Tibial nerve (tissue), 4 donors: Measurements from ENCODE around the gene ATP6V1E1. TPM values are rescaled to one million over a fixed set of nuclear protein-coding genes. Genes with fewer than 3 reads are reported as not detected.
"Not testable (repeated sequence)": the region's sequence is repeated elsewhere in the genome, so short reads cannot be mapped to it uniquely, and the experiment has no call there.

Experiments
- DNase-seq, 2 donors: peaks; one replicate each; pipeline ENCODE4 v3.0.0-alpha.2; 2019; ENCODE audit warnings: low spot score in 2 of 2
- H3K27ac ChIP-seq, 4 donors: fragments of 200-600 bp; sonication (generic) in 3 of 4; one replicate each; pipeline ENCODE4 v1.5.1; 2017 to 2019; ENCODE audit warnings: mild to moderate bottlenecking in 1 of 4
- H3K27me3 ChIP-seq, 2 donors: fragments of 200-600 bp; sonication (generic) in 1 of 2; one replicate each; pipeline versions ENCODE4 v1.5.1 to v1.6.0; 2017 to 2019
- H3K36me3 ChIP-seq, 3 donors: fragments of 200-600 bp; sonication (generic); one replicate each; pipeline ENCODE4 v1.5.1; 2018 to 2019
- H3K4me1 ChIP-seq, 4 donors: fragments of 200-600 bp; sonication (generic) in 3 of 4; one replicate each; pipeline ENCODE4 v1.5.1; 2017 to 2019
- H3K4me3 ChIP-seq, 4 donors: fragments of 200-600 bp; sonication (generic) in 3 of 4; one replicate each; pipeline ENCODE4 v1.5.1; 2017 to 2019; ENCODE audit warnings: mild to moderate bottlenecking in 1 of 4, moderate library complexity in 1 of 4
- H3K9me3 ChIP-seq, 4 donors: fragments of 200-600 bp; sonication (generic) in 3 of 4; one replicate each; pipeline ENCODE4 v1.5.1; 2017 to 2019
- CTCF ChIP-seq, 5 experiments: fragments of 200-600 bp in 3 of 5; fragments of 450-650 bp in 2 of 5; sonication (generic) in 3 of 5; IDR thresholded peaks; one replicate each; pipeline ENCODE4 v1.5.1; 2016 to 2019; ENCODE audit warnings: antibody characterized with exemption in 5 of 5, mild to moderate bottlenecking in 3 of 5, moderate library complexity in 2 of 5
- EP300 ChIP-seq, 2 donors: sonication (generic); formaldehyde crosslinking; IDR thresholded peaks; one replicate each; pipeline ENCODE4 v1.6.1; 2017; ENCODE audit warnings: antibody characterized with exemption in 2 of 2, mild to moderate bottlenecking in 1 of 2
- POLR2A ChIP-seq, 2 donors: fragments of 450-650 bp; IDR thresholded peaks; one replicate each; pipeline ENCODE4 v1.6.1; 2017; ENCODE audit warnings: antibody characterized with exemption in 2 of 2, mild to moderate bottlenecking in 2 of 2, moderate library complexity in 2 of 2
- WGBS, 2 donors: methylation state at CpG; one replicate each; pipeline ENCODE4 v1.1.5; 2018; 5-methylcytosine and 5-hydroxymethylcytosine counted together
- total RNA-seq, 4 donors: library from RNA; depleted of rRNA; stranded (reverse); fragments of >200 nt; gene quantifications; one replicate each; pipeline ENCODE4 v1.1.0, GENCODE V29; 2016

ATP6V1E1 gene
- 100 to 1,000 TPM in 3 of 4 donors, 10 to 100 TPM in 1; 94.3 to 138 (median 120) TPM for total RNA-seq

GRCh38 chr22:17628406-17629172 lies at the start of gene ATP6V1E1:
Gene ATP6V1E1, minus strand, starts transcription at chr22:17628749. Its CDS starts 114 bp downstream, at chr22:17628635.
- peak within 1 kb of the TSS; percentile 92 to 100 (median 96) for H3K4me3 ChIP-seq
- H3K36me3 ChIP-seq: peaks cover 0 to 24% (median 0%) of the 10 kb centered on the region in 3 donors
- TF ChIP-seq EP300 (IDR thresholded peaks at IDR 0.05) (peak; percentile 94 to 95), CTCF (IDR thresholded peaks at IDR 0.05) (no peak), POLR2A (IDR thresholded peaks at IDR 0.05) (peak; percentile 79 to 80)
- H3K27me3 ChIP-seq: no peaks in the 10 kb centered on the region
- no peaks in the 10 kb centered on the region for H3K9me3 ChIP-seq
- WGBS, 2 donors: 0% methylated on average over 41 to 44 of the region's 45 CpGs
- peak within 1 kb of the TSS; percentile 86 to 97 (median 94) for H3K27ac ChIP-seq
- peaks cover 0 to 40% (median 17%) of the 10 kb centered on the region in 4 donors for H3K4me1 ChIP-seq
- peak; percentile 95 to 99 for DNase-seq

GRCh38 chr22:17675584-17675983 lies 47.0 kb upstream of the ATP6V1E1 start:
- Histone ChIP-seq H3K27ac (no peak overlapping the region), H3K4me3 (no peak overlapping the region), H3K4me1 (peaks cover 0 to 12% (median 0%) of the 10 kb centered on the region in 4 donors), H3K27me3 (no peaks in the 10 kb centered on the region), H3K9me3 (no peaks in the 10 kb centered on the region), H3K36me3 (peaks cover 0 to 4% (median 2%) of the 10 kb centered on the region in 3 donors)
- 77 to 82% methylated on average over 1 of the region's 1 CpG for WGBS, 2 donors
- no peak for TF ChIP-seq EP300 (IDR thresholded peaks at IDR 0.05)
- no peak for TF ChIP-seq POLR2A (IDR thresholded peaks at IDR 0.05)
- TF ChIP-seq CTCF (IDR thresholded peaks at IDR 0.05): no peak
- no peak for DNase-seq

GRCh38 chr22:17674152-17674551 lies 45.6 kb upstream of the ATP6V1E1 start:
- no peak overlapping the region for H3K27ac ChIP-seq
- no peak for DNase-seq
- H3K9me3 ChIP-seq: no peaks in the 10 kb centered on the region
- 92 to 93% methylated on average over 7 of the region's 7 CpGs for WGBS, 2 donors
- TF ChIP-seq CTCF (IDR thresholded peaks at IDR 0.05): no peak
- TF ChIP-seq EP300 (IDR thresholded peaks at IDR 0.05): no peak
- no peak for TF ChIP-seq POLR2A (IDR thresholded peaks at IDR 0.05)
- peaks cover 0 to 12% (median 0%) of the 10 kb centered on the region in 4 donors for H3K4me1 ChIP-seq
- no peaks in the 10 kb centered on the region for H3K27me3 ChIP-seq
- peaks cover 0 to 12% (median 4%) of the 10 kb centered on the region in 3 donors for H3K36me3 ChIP-seq
- H3K4me3 ChIP-seq: no peak overlapping the region

GRCh38 chr22:17672417-17672991 lies 44.0 kb upstream of the ATP6V1E1 start:
- no peaks in the 10 kb centered on the region for H3K9me3 ChIP-seq
- no peak overlapping the region for H3K4me3 ChIP-seq
- no peaks in the 10 kb centered on the region for H3K27me3 ChIP-seq
- WGBS, 2 donors: 50 to 58% methylated on average over 2 of the region's 2 CpGs
- TF ChIP-seq POLR2A (IDR thresholded peaks at IDR 0.05) (no peak), CTCF (IDR thresholded peaks at IDR 0.05) (no peak), EP300 (IDR thresholded peaks at IDR 0.05) (no peak)
- H3K36me3 ChIP-seq: peaks cover 0 to 15% (median 4%) of the 10 kb centered on the region in 3 donors
- DNase-seq: no peak
- H3K4me1 ChIP-seq: peaks cover 0 to 12% (median 0%) of the 10 kb centered on the region in 4 donors
- H3K27ac ChIP-seq: peak overlapping the region in 1 of 4 donors; percentile 22

- 97% methylated on average over 10 of the region's 10 CpGs for WGBS, 2 donors
Measured at GRCh38 chr22:17671521-17672092, 43.1 kb upstream of the ATP6V1E1 start.

More at GRCh38 chr22:17671521-17672092, 43.1 kb upstream of the ATP6V1E1 start:
- not testable (repeated sequence) for DNase-seq, H3K9me3 ChIP-seq, H3K27ac ChIP-seq, H3K4me3 ChIP-seq, H3K27me3 ChIP-seq
- peaks cover 0 to 12% (median 0%) of the 10 kb centered on the region in 4 donors for H3K4me1 ChIP-seq
- peaks cover 0 to 24% (median 4%) of the 10 kb centered on the region in 3 donors for H3K36me3 ChIP-seq
